ENCODE results near the gene EFCAB6.

Gene EFCAB6

GRCh38 chr22:43511276-43511910, 300.7 kb downstream of the EFCAB6 start:
- no peak overlapping the region for H3K4me3 ChIP-seq (ENCODE audit: control insufficient read depth, low read depth, low read length)
- TF ChIP-seq, protein P1, sequence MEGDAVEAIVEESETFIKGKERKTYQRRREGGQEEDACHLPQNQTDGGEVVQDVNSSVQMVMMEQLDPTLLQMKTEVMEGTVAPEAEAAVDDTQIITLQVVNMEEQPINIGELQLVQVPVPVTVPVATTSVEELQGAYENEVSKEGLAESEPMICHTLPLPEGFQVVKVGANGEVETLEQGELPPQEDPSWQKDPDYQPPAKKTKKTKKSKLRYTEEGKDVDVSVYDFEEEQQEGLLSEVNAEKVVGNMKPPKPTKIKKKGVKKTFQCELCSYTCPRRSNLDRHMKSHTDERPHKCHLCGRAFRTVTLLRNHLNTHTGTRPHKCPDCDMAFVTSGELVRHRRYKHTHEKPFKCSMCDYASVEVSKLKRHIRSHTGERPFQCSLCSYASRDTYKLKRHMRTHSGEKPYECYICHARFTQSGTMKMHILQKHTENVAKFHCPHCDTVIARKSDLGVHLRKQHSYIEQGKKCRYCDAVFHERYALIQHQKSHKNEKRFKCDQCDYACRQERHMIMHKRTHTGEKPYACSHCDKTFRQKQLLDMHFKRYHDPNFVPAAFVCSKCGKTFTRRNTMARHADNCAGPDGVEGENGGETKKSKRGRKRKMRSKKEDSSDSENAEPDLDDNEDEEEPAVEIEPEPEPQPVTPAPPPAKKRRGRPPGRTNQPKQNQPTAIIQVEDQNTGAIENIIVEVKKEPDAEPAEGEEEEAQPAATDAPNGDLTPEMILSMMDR (IDR thresholded peaks at IDR 0.05; ENCODE audit: control insufficient read depth, insufficient read depth, low read depth, low read length, missing control alignments), result no peak
- no peak for DNase-seq (ENCODE audit: low read depth)

GRCh38 chr22:43510281-43511070, 301.6 kb downstream of the EFCAB6 start:
- TF ChIP-seq, protein P1 (IDR thresholded peaks at IDR 0.05; ENCODE audit: control insufficient read depth, insufficient read depth, low read depth, low read length, missing control alignments), result no peak
- DNase-seq (ENCODE audit: low read depth), result no peak
- H3K4me3 ChIP-seq (ENCODE audit: control insufficient read depth, low read depth, low read length), result no peak overlapping the region

DNA sequence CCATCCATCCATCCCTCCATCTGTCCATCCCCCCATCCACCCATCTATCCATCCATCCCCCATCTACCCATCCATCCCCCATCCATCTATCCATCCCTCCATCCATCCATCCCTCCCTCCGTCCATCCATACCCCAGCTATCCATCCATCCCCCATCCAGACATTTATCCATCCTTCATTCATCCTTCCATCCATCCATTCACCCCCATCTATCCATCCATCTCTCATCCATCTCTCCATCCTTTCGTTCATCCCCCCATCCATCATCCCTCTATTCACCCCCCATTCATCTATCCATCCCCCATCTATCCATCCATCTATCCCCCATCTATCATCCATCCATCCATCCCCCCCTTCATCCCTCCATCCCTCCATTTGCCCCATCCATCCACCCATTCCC, 302.8 kb downstream of the EFCAB6 start:
- TF ChIP-seq, protein P1 (IDR thresholded peaks at IDR 0.05; ENCODE audit: control insufficient read depth, insufficient read depth, low read depth, low read length, missing control alignments), result no peak
- DNase-seq (ENCODE audit: low read depth), result no peak
- H3K4me3 ChIP-seq (ENCODE audit: control insufficient read depth, low read depth, low read length), result no peak overlapping the region

GRCh38 chr22:43508489-43508888, 303.6 kb downstream of the EFCAB6 start:
- no peak overlapping the region for H3K4me3 ChIP-seq (ENCODE audit: control insufficient read depth, low read depth, low read length)
- TF ChIP-seq, protein P1 (IDR thresholded peaks at IDR 0.05; ENCODE audit: control insufficient read depth, insufficient read depth, low read depth, low read length, missing control alignments), result no peak
- no peak for DNase-seq (ENCODE audit: low read depth)

DNA sequence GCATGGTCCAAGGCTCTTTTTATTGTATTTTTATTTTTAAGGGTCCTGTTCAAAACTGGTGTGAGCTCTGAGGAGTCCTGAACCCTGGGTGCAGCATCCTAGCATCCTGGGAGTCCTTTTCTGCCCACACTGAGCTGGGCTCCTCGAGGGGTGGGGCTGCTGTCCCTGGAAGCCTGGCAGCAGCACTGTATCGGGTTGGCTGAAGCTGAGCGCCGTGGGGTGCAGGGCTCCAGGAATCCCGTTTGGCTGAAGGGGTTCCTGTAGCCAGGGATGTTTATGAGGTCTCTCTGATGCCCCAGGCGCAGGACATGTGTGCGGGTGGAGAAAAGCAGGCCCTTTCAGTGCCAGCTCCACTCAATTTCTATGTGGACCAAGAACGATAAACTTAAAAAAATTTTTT, 304.9 kb downstream of the EFCAB6 start:
- TF ChIP-seq, protein P1 (IDR thresholded peaks at IDR 0.05; ENCODE audit: control insufficient read depth, insufficient read depth, low read depth, low read length, missing control alignments), result no peak
- no peak for DNase-seq (ENCODE audit: low read depth)

GRCh38 chr22:43506487-43506886, 305.6 kb downstream of the EFCAB6 start:
- TF ChIP-seq, protein P1 (IDR thresholded peaks at IDR 0.05; ENCODE audit: control insufficient read depth, insufficient read depth, low read depth, low read length, missing control alignments), result no peak
- no peak for DNase-seq (ENCODE audit: low read depth)
- H3K4me3 ChIP-seq (ENCODE audit: control insufficient read depth, low read depth, low read length), result no peak overlapping the region

More for the DNA sequence above, 304.9 kb downstream of the EFCAB6 start:
- H3K4me3 ChIP-seq (ENCODE audit: control insufficient read depth, low read depth, low read length), result no peak overlapping the region
